Endothelial cell of umbilical vein (primary cell): ENCODE measurements around the gene PDE11A.

Experiments
- CTCF ChIP-seq, 2 donors: IDR thresholded peaks; 1 replicate in 1 of 2; 2 replicates in 1 of 2; pipeline ENCODE4 v1.5.1; 2011; ENCODE audit warnings: low read length in 2 of 2, mild to moderate bottlenecking in 2 of 2, moderate library complexity in 2 of 2, control low read depth in 1 of 2, inconsistent platforms in 1 of 2, low read depth in 1 of 2; ENCODE audit not compliant: insufficient read depth in 1 of 2; ENCODE audit errors: extremely low read depth in 1 of 2
- EZH2 ChIP-seq: IDR thresholded peaks from 2 replicates; pipeline ENCODE4 v1.6.1; 2012; ENCODE audit warnings: borderline replicate concordance, low read depth, mild to moderate bottlenecking, moderate library complexity, low read length, inconsistent platforms; ENCODE audit not compliant: severe bottlenecking
- POLR2A ChIP-seq: IDR thresholded peaks from 2 replicates; pipeline ENCODE4 v1.6.1; 2012; ENCODE audit warnings: low read depth, mild to moderate bottlenecking, control low read depth, low read length

DNA sequence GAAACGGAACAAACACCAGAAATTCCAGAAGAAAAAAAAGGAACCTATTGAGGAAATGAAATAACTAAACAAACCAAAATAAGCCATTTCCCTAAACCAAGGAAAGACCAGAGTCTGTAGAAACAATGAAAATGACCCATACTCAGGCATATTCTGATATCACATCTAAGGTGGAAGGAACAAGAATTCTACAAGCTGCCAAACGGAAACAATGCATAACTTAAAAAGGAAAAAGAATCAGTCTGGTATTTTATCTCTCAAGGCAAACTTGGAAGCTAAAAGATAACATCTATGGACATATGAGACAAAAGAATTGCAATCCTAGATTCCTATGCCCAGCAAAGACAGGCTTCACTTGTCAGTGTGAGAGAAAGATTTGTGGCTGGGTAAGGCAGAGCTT is 326.2 kb downstream of the PDE11A start:
- TF ChIP-seq EZH2, result no peak
- TF ChIP-seq CTCF (IDR thresholded peaks at IDR 0.05; ENCODE audit: extremely low read depth in 1 of 2, insufficient read depth in 1 of 2, low read depth in 1 of 2, low read length in 2 of 2), result no peak
- no peak for TF ChIP-seq POLR2A
